ENCODE measurements around the gene TAMALIN.

Gene TAMALIN

GRCh38 chr12:52014567-52015530 lies 8.1 kb downstream of the TAMALIN start:
- DNase-seq, result no peak

GRCh38 chr12:52015532-52016041 lies 8.8 kb downstream of the TAMALIN start:
- DNase-seq, result no peak

- peak; percentile 81 for DNase-seq
These were observed 11.8 kb downstream of the TAMALIN start for GRCh38 chr12:52018433-52019112.

DNA sequence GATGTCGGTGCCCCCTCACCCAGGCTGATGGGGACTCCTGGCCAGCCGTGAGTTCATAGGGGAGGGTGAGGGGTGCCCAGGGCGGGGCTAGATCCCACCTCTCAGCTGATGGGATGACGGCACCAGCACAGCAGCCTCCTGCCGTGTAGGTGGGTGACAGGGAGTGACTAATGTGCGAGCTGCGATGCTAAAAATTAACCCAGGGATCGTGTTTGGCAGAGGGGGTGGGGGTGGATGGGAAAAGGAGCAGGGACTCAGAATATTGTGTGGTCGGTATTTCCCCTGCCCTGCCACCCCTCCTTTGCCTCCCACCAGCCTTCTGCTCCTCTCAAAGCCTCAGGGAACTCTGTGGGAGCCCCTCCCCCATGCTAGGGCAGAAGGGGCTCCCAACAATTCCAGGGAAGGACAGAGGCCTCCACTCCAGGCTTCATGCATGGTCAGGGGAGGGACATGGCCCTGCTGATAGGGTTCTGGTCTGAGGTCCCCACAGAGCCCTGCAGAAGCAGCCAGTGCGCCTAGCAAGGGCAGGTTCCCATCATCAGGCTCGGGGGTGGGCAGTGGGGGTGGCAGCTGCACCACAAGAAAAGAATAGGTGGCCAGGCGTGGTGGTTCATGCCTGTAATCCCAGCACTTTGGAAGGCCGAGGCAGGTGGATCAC lies 12.5 kb downstream of the TAMALIN start:
- peak; percentile 67 for DNase-seq

DNA sequence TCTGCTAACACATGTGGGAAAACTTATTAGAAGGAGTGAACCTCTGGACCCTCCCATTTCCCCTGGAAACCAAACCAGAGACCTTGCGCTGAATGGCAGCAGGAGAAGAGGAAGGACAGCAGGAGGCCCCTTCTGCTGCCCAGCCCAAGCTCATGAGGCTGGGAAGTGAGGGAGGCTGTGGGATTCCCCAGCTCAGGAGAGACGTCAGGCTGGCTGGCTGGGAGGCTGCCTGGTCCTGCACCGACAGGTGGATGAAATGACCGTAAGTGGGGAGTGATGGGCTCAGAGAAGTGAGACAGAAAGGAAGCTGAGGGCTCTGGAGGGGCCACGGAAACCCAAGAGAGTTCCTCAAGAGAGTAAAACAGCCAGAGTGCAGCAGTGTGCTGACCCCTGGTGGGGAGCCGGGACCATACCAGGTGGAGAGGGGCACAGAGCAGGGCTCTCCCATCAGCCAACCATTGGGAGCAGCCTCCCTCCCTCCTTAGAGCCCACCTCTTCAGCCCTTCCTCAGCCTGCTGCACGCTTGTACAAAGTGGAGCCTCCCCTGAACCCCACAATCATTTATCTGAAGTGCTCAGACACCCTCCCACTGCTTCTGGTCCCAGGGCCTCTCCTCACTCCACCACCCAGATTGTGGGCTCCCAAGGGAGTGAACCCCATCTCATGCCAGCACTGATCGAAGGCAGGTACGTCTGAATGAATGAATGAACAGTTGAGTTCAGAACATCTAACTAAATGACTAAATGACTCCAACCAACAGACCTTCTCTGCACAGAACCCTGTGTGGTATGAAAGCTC lies 14.0 kb downstream of the TAMALIN start:
- DNase-seq, result peak; percentile 34

- DNase-seq, result no peak
These were observed 16.1 kb downstream of the TAMALIN start for GRCh38 chr12:52022841-52023181.

DNA sequence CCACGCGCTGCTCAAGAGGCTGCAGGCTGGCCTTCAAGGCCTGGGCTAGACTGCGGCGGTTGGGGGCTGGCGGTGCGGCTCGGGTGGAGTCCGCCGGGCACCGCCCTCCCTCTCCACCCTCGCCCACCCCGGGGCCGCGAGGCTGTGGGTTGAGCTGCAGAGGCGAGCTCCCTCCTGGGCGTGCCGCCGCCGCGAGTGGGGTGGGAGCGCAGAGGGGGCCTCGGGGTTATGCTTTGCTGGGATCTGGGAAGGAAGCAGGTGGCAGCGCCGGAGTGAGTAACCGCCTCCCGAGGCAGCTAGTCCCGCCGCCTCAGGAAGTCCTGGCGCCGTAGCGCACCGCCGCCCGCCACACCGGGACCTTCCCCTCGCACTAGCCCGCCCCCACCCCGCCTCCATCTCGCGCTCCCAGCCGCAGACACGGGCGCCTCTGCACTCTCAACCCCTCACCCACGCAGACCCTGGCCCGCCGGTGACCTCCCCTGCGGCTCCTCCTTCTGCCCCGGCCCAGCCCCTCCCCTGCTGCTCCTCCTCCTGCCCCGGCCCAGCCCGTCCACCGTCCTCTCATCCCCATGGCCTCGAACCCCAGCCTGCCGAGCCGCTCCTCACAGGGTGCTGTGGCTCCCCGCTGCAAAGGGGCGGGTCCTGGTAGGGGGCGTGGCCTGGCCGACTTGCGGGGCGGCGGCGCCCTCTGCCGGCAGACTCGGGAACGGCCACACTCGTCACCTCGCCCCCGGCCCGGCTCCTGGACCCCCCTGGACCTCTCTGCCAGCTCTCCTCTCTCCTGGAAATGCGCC lies 16.6 kb downstream of the TAMALIN start:
- peak; percentile 77 for DNase-seq

GRCh38 chr12:52023976-52024688 lies 17.4 kb downstream of the TAMALIN start:
- DNase-seq, result no peak

- no peak for DNase-seq
These were observed 18.1 kb downstream of the TAMALIN start for GRCh38 chr12:52024845-52025230.

GRCh38 chr12:52026263-52026662 lies 19.5 kb downstream of the TAMALIN start:
- no peak for DNase-seq

GRCh38 chr12:52027085-52027843 lies 20.5 kb downstream of the TAMALIN start:
- DNase-seq, result no peak

GRCh38 chr12:52029685-52030084 lies 22.9 kb downstream of the TAMALIN start:
- DNase-seq, result peak; percentile 95

DNA sequence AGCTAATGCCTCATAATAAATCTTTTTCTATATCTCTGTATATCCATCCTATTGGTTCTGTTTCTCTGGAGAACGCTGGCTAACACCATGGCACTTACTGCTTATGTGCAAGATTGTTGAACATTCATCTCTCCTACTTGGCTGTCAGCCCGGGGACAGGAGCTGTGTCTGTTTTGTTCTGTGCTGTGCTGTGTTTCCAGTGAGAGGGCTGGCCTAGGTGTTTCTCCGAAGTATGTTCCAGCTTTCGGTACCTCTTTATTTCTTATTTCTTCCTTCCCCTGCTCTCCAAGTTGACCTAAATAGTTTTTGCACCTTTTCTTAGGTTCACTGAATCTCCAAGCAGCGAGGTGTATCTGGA lies 25.7 kb downstream of the TAMALIN start:
- DNase-seq, result no peak

DNA sequence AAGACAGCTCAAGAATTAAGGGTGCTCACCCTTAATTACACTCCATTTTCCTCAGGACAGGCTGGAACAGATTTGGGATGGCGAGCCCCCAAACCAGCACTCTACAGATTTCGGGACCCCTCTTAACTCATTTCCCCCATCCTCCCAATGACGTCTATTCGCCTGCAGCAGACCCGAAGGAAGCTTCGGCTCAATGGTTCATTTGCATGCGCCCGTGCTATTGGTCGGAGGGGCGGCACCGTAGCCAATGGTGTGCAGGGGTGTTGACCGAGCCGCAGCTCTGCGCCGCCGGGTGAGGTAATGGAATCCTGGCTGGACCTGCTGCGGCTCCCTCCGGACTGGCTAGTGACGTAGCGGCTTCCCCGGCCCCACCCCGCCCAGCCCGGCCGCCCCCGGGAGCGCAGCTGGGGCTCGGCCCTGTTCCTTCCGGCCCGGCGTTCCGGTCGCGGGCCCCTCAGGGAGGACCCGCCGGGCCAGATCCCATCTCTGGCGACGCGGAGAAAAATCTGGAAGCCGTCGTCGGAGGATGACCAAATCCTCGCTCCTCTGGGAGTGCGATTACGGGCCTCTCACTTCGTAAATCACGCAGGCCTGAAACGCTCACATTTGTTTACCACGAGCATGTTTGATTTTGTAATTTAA lies 26.2 kb downstream of the TAMALIN start:
- DNase-seq, result peak; percentile 93

DNA sequence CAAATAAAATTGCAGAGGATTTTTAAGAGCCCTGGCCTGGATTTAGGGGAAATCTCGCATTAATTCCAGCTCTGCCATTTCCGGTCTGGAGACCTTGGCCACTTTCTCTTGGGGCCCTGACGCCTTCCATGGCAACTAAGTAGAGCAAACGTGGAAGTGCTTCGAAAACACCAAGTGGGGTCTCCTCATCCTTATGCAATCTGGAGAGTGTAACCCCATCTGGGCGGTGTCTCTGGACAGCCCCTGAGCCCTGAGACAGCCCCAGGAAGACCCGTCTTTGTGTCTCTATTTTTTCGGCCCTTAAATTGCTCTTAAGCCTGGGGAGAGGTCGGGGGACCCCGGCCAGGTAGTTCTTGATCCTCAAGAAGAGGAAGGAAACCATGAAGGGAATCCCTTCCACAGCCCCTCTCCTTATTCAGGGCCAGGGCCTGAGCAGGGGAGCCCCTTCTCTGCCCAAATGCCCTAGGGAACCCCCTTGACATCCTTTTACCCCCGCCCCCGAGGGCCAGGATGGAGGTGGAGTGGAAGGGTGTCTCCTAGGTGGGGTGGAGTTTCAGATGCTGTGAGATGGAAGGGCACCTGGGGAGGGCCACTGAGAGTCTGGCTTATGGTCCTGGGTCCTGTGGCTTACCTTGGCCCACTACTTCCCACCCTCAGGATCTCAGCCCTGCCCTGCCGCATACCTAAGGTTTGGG lies 26.8 kb downstream of the TAMALIN start:
- no peak for DNase-seq

DNA sequence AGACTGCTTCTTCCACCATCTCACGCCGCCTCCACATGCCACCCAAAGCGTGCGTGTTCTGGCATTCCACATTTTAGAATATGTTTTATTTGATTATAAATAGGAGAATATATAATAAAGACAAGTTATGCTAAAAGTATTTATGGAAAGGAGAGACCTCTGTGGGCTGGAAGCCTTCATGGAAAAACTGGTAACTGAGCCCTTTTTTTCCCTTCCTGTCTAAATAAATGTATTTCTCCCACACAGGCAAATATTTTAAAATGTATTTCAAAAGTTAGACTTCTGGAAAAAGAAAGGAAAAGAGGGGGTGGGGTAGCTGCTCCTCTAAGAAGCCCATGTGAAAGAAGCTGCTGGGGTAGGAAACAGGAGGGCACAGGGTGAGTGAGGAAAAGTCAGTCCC lies 28.4 kb downstream of the TAMALIN start:
- no peak for DNase-seq

DNA sequence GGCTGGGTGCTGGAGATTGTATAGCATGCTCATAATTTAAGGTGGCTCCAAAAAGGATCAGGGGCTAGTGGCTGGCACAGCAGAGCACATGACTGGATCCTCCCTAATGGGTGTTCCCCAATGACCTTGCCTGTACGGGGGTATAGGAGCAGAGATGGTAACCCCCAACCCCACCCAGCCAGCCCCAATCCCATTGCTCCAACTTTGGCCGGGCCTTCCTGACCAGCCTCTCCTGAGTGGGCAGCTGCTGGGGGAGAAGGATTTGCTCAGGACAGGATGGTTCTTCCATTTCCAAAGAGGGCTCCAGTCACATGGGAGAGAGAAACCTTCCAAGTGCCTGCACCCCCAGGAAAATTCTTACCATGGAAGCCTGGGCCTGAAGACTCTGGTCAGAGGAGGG lies 29.2 kb downstream of the TAMALIN start:
- no peak for DNase-seq

DNA sequence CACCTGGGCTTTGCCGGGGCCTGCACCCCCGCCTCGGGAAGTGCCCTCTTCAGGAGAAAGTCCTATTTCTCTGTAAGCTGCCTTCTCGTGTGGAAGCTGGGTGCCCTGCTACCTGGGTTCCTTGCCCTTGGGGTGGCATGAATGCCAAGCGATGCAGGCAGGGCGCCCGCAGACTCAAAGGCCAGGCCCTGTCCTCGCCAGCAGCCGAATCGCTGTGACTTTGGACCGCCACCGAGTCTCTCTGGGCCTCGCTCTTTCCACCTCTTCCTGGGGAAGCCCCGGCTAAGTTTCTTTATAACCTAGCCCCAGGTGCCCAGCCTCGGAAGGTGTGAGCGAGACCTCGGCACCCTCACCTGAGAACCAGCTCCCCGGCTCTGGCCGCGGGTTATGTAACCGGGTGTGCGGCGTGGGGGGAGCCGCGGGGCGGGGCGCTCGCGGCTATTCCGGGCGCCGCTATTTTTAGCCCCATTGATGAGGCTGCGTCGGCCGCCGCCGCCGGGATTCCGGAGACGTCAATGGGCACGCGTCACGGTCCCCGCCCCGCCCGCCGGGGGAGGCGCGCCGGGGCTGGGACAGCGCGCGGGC lies 29.9 kb downstream of the TAMALIN start:
- peak; percentile 69 for DNase-seq
